ENCODE measurements around the gene COL4A6.
"Not testable (repeated sequence)": the region's sequence is repeated elsewhere in the genome, so short reads cannot be mapped to it uniquely, and the experiment has no call there.

The COL4A6 gene

GRCh38 chrX:108438110-108438623 lies at the start of gene COL4A6:
Gene COL4A6 (minus strand): TSS chrX:108438422. CDS start chrX:108438196, 226 bp downstream.
- no peak for DNase-seq

- DNase-seq, result no peak
Measured at GRCh38 chrX:108485960-108486359, 47.7 kb upstream of the COL4A6 start.

GRCh38 chrX:108484251-108484650 lies 46.0 kb upstream of the COL4A6 start:
- no peak for DNase-seq

- DNase-seq, result not testable (repeated sequence)
Measured at GRCh38 chrX:108481528-108481927, 43.3 kb upstream of the COL4A6 start.

DNA sequence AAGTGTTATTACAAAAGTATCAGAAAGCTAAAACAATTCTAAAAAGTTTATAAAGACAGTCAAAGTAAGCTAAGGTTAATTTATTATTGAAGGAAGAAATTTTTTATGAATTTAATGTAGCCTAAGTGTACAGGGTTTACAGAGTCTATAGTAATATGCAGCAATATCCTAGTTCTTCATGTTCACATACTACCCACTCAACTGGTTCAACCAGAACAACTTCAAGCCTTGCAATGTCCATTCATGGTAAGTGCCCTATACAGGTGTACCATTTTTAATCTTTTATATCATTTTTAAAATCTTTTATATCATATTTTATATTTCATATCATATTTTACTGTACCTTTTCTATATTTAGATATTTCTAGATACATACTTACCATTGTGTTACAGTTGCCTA lies 35.8 kb upstream of the COL4A6 start:
- no peak for DNase-seq

GRCh38 chrX:108468486-108468885 lies 30.3 kb upstream of the COL4A6 start:
- DNase-seq, result no peak

DNA sequence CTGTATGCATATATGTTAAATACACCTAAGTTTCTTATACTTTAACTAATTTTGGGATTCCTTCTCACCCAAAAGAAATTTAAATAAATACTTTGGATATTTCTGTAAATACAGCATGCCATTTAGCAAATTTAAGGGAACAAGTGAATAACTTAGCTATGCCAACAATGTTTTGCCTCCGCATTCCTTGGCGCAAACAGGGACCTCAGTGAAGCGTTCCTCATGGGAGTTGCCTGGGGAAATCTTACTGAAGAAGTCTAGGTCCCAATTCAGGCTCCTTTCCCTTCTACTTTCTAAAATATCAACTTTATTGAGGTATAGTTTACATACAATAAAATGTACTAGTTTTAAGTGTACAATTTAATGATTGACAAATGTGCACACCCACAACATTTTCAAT lies 26.4 kb upstream of the COL4A6 start:
- DNase-seq, result no peak

GRCh38 chrX:108456971-108457477 lies 18.8 kb upstream of the COL4A6 start:
- DNase-seq, result no peak

DNA sequence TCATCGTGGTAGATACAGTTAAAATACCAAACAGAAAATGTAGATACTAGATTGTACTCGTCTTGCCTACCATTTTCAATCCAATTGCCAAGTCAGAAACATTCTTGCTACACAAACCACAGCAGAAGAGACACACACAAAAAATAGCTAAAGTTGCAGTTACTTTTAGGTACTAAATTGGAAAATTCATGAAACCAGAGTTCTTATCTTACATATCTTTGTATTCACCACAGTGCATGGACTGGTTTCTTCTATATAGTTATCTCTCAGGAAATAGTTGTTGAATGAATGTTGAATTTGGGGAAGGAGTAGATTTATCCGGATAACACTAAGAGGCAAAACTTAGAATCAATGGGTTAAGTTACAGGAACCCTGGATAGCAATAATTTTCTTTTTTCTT lies 15.6 kb upstream of the COL4A6 start:
- no peak for DNase-seq

- no peak for DNase-seq
Measured at GRCh38 chrX:108447303-108447702, 9.1 kb upstream of the COL4A6 start.

DNA sequence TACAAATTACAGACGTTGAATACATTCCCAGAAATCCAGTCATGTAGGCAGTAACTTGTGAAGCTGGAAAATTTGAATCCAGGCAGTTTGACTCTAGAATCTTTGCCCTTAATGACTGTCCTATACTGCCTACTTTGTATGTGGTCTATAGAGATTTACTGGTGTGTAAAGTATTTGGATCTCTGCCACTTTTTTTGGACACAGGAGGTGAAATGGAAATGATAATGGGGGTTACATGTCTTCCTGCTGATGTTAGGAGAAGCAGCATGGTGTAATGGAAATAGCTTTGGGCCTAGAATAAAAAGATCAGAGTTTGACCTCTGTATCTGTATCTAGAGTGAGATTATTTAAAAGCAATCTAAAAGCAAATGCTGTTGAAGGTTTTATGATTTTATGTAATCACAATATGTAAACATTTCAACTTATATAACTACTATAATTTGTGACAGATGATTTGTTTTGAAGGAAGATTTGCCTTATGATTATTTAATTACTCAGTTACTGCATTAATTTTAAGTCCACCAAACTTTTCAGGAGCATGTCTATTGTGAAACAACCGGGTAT lies 4.8 kb upstream of the COL4A6 start:
- no peak for DNase-seq

GRCh38 chrX:108439961-108440696 lies 1.9 kb upstream of the COL4A6 start:
- peak; percentile 19 for DNase-seq

- DNase-seq, result peak; percentile 59
Measured at GRCh38 chrX:108439426-108439942, 1.3 kb upstream of the COL4A6 start, which contains the start of gene COL4A5. Gene COL4A5 (plus strand): TSS chrX:108439838. CDS start chrX:108440126, 288 bp downstream.

GRCh38 chrX:108437349-108438109 lies 693 bp downstream of the COL4A6 start:
- DNase-seq, result peak; percentile 13

DNA sequence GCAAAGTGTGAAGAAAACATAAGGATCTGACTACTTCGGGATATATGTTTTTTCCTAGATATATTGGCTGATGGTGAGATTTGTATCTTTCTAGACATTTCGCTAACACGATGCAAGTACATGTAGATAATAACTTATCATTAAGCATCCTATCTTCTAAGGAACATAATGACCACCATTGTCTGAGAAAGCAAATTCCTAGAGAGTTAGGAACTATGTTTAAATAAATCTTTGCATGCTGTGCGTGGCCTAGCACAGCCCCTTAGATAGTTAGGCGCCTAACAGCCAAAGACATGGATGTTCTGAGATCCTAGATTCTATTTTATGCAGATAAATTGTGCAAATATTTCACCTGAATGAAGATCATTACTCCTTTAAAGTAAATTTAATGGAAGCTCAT lies 3.0 kb downstream of the COL4A6 start:
- DNase-seq, result no peak

GRCh38 chrX:108426262-108426661 lies 12.0 kb downstream of the COL4A6 start:
- no peak for DNase-seq

- DNase-seq, result no peak
Measured at GRCh38 chrX:108420481-108420880, 17.7 kb downstream of the COL4A6 start.

DNA sequence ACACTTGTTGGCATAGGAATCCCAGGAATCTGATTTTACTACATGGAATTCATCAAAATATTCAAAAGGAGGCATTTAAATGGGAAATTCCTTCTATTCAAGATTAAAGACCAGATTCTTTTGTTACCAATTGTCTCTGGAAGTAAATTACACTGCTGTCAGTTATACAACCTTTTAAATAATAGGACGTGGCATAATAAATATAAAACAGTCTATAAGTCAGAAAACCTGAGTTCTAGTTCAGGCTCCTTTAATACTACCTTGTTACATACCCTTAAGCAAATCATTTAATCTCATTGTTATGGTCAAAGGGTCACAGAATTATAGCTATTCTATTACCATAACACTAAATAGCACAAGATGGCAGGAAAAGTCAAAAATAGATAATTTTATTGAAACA lies 18.8 kb downstream of the COL4A6 start:
- no peak for DNase-seq

DNA sequence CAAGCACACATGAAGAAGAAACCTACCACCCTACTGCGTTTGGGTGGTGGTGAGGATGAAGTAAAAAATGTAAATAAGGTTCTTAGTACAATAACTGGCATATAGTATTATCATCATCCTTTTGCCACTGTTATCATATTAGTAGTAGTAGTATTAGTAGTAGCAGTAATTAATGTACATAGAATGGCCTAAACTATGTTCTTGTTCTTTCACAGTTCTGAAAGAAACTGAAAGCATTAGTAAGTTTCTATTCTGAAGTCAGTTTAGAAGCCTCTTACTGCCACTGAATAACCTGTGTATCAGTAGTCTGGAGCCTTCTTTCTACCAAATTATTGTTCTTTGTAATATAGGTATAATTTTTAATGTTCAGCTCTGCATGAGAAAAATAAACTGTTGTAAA lies 21.0 kb downstream of the COL4A6 start:
- no peak for DNase-seq

DNA sequence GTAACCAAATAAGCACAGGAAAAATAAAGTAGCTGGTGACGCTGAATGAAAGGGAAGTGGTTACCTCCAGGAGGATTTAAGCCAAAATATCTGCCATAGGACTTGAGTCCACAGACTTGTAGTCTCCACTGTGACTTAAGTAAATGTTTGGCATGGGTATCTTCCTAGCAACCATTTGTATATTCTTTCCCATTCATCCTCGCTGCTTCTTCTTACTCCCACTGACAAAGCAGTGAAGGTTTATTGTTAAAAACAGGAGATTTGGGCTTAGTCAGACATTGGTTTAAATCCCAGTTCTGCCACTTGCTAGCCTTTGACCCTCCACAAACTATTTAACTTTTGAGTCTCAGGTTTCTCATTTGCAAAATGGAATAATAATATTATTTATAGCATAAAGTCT lies 22.3 kb downstream of the COL4A6 start:
- no peak for DNase-seq

- DNase-seq, result no peak
Measured at GRCh38 chrX:108415146-108415545, 23.1 kb downstream of the COL4A6 start.

DNA sequence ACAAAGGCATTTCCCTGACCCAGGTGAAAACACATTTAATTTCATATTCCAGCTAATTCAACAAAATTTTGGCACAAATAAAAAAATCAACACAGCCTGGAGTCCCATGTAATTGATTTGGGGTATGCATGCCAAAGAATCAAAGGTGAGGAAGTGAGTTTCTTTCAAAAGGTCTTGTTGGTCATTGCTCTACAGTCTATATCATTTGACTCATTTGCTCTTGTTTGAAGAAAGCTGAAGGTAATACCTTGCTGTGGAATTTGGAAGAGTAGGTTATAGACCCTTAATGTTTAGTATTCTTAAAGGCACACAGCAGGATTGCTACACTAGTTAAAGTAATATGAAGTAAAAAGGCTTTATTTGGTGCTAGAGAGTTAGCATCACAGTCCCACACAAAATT lies 25.4 kb downstream of the COL4A6 start:
- DNase-seq, result no peak
